MM.1S (cell line): ENCODE measurements around the gene YPEL4.

Experiments
- CTCF ChIP-seq: fragments of 300-600 bp; sonication (generic); IDR thresholded peaks from 2 replicates; pipeline ENCODE4 v1.5.1; 2016; ENCODE audit warnings: antibody characterized with exemption, low read length, mixed read lengths
- EZH2 ChIP-seq: fragments of 300-600 bp; sonication (generic); optimal IDR thresholded peaks from 2 replicates; pipeline ENCODE3; 2017; ENCODE audit warnings: low read depth, mild to moderate bottlenecking, antibody characterized with exemption, low read length, mixed read lengths

- TF ChIP-seq CTCF (no peak), EZH2 (no peak)
These were observed 24.5 kb upstream of the YPEL4 start for GRCh38 chr11:57674251-57674650.
